OCI-LY1 (cell line): ENCODE data around the gene GCK.

Source experiments
- CTCF ChIP-seq: fragments of 200-600 bp; sonication (generic), shearing (Covaris generic); IDR thresholded peaks from 2 replicates; pipeline ENCODE4 v1.5.1; 2017; ENCODE audit warnings: mild to moderate bottlenecking, antibody characterized with exemption, low read length, moderate library complexity, mixed read lengths
- EZH2 ChIP-seq: fragments of 200-600 bp; sonication (generic), shearing (Covaris generic); IDR thresholded peaks from 2 replicates; pipeline ENCODE4 v1.8.0; 2017; ENCODE audit warnings: borderline replicate concordance, mixed run types, mild to moderate bottlenecking, antibody characterized with exemption, low read length, moderate library complexity, mixed read lengths

GRCh38 chr7:44113764-44114354 lies 75.4 kb downstream of the GCK start:
- no peak for TF ChIP-seq CTCF
- TF ChIP-seq EZH2, result no peak
